ENCODE data around the gene CYP2E1.

DNA sequence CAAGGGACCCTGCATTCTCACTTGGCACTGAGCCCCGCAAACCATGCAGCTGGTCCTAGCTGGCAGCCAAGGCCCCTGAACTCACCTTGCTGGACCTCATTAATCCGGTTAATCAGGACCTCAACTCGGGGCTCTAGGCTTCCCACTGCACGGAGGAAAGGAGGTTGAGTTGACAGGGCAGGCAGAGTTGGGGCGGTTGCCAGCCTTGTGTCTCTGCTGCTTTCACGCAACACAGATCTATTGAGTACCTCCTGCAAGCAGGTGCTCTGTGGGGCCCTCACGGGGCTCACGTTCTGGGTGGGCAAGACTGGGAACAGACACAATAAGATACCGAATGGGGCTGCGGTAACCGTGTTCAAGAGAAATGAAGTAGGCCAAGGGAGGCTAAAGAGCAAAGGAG is 32.1 kb downstream of the CYP2E1 start:
- TF ChIP-seq, protein P1, sequence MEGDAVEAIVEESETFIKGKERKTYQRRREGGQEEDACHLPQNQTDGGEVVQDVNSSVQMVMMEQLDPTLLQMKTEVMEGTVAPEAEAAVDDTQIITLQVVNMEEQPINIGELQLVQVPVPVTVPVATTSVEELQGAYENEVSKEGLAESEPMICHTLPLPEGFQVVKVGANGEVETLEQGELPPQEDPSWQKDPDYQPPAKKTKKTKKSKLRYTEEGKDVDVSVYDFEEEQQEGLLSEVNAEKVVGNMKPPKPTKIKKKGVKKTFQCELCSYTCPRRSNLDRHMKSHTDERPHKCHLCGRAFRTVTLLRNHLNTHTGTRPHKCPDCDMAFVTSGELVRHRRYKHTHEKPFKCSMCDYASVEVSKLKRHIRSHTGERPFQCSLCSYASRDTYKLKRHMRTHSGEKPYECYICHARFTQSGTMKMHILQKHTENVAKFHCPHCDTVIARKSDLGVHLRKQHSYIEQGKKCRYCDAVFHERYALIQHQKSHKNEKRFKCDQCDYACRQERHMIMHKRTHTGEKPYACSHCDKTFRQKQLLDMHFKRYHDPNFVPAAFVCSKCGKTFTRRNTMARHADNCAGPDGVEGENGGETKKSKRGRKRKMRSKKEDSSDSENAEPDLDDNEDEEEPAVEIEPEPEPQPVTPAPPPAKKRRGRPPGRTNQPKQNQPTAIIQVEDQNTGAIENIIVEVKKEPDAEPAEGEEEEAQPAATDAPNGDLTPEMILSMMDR (conservative IDR thresholded peaks at IDR 0.05 in 1 of 2, IDR thresholded peaks at IDR 0.05 in 1 of 2; ENCODE audit: low read depth in 1 of 2, low read length in 2 of 2): no peak
- TF ChIP-seq EZH2 (IDR thresholded peaks at IDR 0.05; ENCODE audit: low read length, missing control alignments): no peak

Measured in fibroblast of lung (primary cell).